Hematopoietic multipotent progenitor cell treated with erythropoietin and hydrocortisone succinate and interleukin-3 and kit ligand, for 15 days (in vitro differentiated cells): ENCODE data around the gene FRMD4A.

Experiments
- DNase-seq: peaks from one replicate; pipeline ENCODE4 v3.0.0-alpha.2; 2015; ENCODE audit warnings: low spot score

Gene FRMD4A

GRCh38 chr10:14340051-14340744, 9.5 kb upstream of the FRMD4A start:
- no peak for DNase-seq

- no peak for DNase-seq
Observed at GRCh38 chr10:14336736-14337135, 6.0 kb upstream of the FRMD4A start.

- no peak for DNase-seq
Observed at GRCh38 chr10:14334771-14335170, 4.0 kb upstream of the FRMD4A start.

GRCh38 chr10:14333606-14334005, 2.9 kb upstream of the FRMD4A start:
- no peak for DNase-seq

GRCh38 chr10:14332903-14333302, 2.2 kb upstream of the FRMD4A start:
- DNase-seq, result no peak

GRCh38 chr10:14329746-14330173, 964 bp downstream of the FRMD4A start:
- no peak for DNase-seq

- DNase-seq, result no peak
Observed at GRCh38 chr10:14328881-14329672, 1.6 kb downstream of the FRMD4A start.

- DNase-seq, result no peak
Observed at GRCh38 chr10:14327527-14327926, 3.2 kb downstream of the FRMD4A start.

GRCh38 chr10:14326581-14326980, 4.1 kb downstream of the FRMD4A start:
- no peak for DNase-seq

- peak; percentile 8 for DNase-seq
Observed at GRCh38 chr10:14325325-14325955, 5.3 kb downstream of the FRMD4A start.

- no peak for DNase-seq
Observed at GRCh38 chr10:14322526-14323188, 8.1 kb downstream of the FRMD4A start.

- DNase-seq, result no peak
Observed at GRCh38 chr10:14318007-14318406, 12.7 kb downstream of the FRMD4A start.

GRCh38 chr10:14312014-14312413, 18.7 kb downstream of the FRMD4A start:
- no peak for DNase-seq

GRCh38 chr10:14311206-14311957, 19.3 kb downstream of the FRMD4A start:
- no peak for DNase-seq

GRCh38 chr10:14309593-14309992, 21.1 kb downstream of the FRMD4A start:
- DNase-seq, result no peak

GRCh38 chr10:14306190-14306589, 24.5 kb downstream of the FRMD4A start:
- DNase-seq, result no peak

- no peak for DNase-seq
Observed at GRCh38 chr10:14304046-14304445, 26.7 kb downstream of the FRMD4A start.

- no peak for DNase-seq
Observed at GRCh38 chr10:14302035-14302434, 28.7 kb downstream of the FRMD4A start.

- DNase-seq, result no peak
Observed at GRCh38 chr10:14299556-14299955, 31.2 kb downstream of the FRMD4A start.

- DNase-seq, result no peak
Observed at GRCh38 chr10:14296065-14296709, 34.5 kb downstream of the FRMD4A start.

GRCh38 chr10:14294347-14295059, 36.2 kb downstream of the FRMD4A start:
- no peak for DNase-seq
